A549 (cell line): ENCODE data around the gene EMID1. TPM values are rescaled to one million over a fixed set of nuclear protein-coding genes. Genes with fewer than 3 reads are reported as not detected.
"Not testable (repeated sequence)": the region's sequence is repeated elsewhere in the genome, so short reads cannot be mapped to it uniquely, and the experiment has no call there.

Source experiments
- ATAC-seq, 2 experiments: fragments of 200-7000 bp in 1 of 2; fragments of >200 bp in 1 of 2; cut with Nextera tagmentation in 1 of 2; cut with Tn5 transposase in 1 of 2; 3 replicates each; pipeline versions ENCODE4 v1.8.0 to v1.9.1; 2018 to 2020; ENCODE audit warnings: mild to moderate bottlenecking in 1 of 2, moderate library complexity in 1 of 2
- CTCF ChIA-PET: fragments of 300-600 bp; sonication (Branson Sonifier 250); formaldehyde crosslinking; extraction: SDS; loops from one replicate; lab custom pipeline; 2021; ENCODE audit warnings: antibody characterized with exemption, inconsistent platforms; lab: Yijun Ruan, JAX
- POLR2A ChIA-PET: fragments of 350-600 bp; formaldehyde crosslinking; extraction: SDS; loops from one replicate; lab custom pipeline; 2021; ENCODE audit warnings: antibody characterized with exemption, inconsistent platforms; lab: Yijun Ruan, JAX
- DNase-seq, 2 experiments: peaks; one replicate each; pipeline versions ENCODE4 v3.0.0 to v3.0.0-alpha.2; 2011 to 2016; ENCODE audit warnings: low read depth in 1 of 2, low spot score in 1 of 2
- FAIRE-seq: peaks from 2 replicates; lab custom pipeline; 2011; peaks lifted over from hg19 to GRCh38; lab: Jason Lieb, UNC
- H3K27ac ChIP-seq, 2 experiments: fragments of >200 bp; sonication (Bioruptor Twin); formaldehyde crosslinking; 3 replicates each; pipeline ENCODE4 v1.5.1; 2016 to 2017
- H3K4me1 ChIP-seq: fragments of >200 bp; sonication (Bioruptor Twin); formaldehyde crosslinking; 3 replicates; pipeline ENCODE4 v1.6.1; 2016
- H3K4me2 ChIP-seq: fragments of >200 bp; sonication (Bioruptor Twin); formaldehyde crosslinking; 3 replicates; pipeline ENCODE4 v1.6.1; 2016
- H3K4me3 ChIP-seq: fragments of >200 bp; sonication (Bioruptor Twin); formaldehyde crosslinking; 3 replicates; pipeline ENCODE4 v1.5.1; 2016
- H3K9me3 ChIP-seq: fragments of >200 bp; sonication (Bioruptor Twin); formaldehyde crosslinking; 3 replicates; pipeline ENCODE4 v1.6.1; 2016
- CBX2 ChIP-seq: fragments of 200-600 bp; sonication (generic); IDR thresholded peaks from 2 replicates; pipeline ENCODE4 v1.6.1; 2016; ENCODE audit warnings: low read depth, mild to moderate bottlenecking, borderline replicate concordance
- CEBPB ChIP-seq, 2 experiments: fragments of >200 bp in 1 of 2; sonication (Bioruptor Twin) in 1 of 2; formaldehyde crosslinking in 1 of 2; IDR thresholded peaks; 2 replicates each; pipeline ENCODE4 v1.6.1; 2012 to 2016
- CHD2 ChIP-seq: fragments of 150-350 bp; IDR thresholded peaks from 2 replicates; pipeline ENCODE4 v1.6.1; 2014; ENCODE audit warnings: low read length; ENCODE audit not compliant: partially characterized antibody
- CTCF ChIP-seq: fragments of >200 bp; sonication (Bioruptor Twin); formaldehyde crosslinking; IDR thresholded peaks from 3 replicates; pipeline ENCODE4 v1.5.1; 2016
- E2F6 ChIP-seq: IDR thresholded peaks from 2 replicates; pipeline ENCODE4 v1.6.1; 2012; ENCODE audit warnings: low read depth, borderline replicate concordance
- ESRRA ChIP-seq: fragments of 150-350 bp; IDR thresholded peaks from 2 replicates; pipeline ENCODE4 v1.6.1; 2014; ENCODE audit warnings: mild to moderate bottlenecking, low read length, borderline replicate concordance
- FOSB ChIP-seq: fragments of 250-450 bp; sonication (Bioruptor Pico); IDR thresholded peaks from 2 replicates; pipeline ENCODE4 v1.5.0; 2020; ENCODE audit warnings: mild to moderate bottlenecking, moderate library complexity
- FOXS1 ChIP-seq: fragments of 250-450 bp; sonication (Bioruptor Pico); IDR thresholded peaks from 2 replicates; pipeline ENCODE4 v1.5.0; 2020; ENCODE audit warnings: mild to moderate bottlenecking, moderate library complexity
- HMGXB4 ChIP-seq: fragments of 250-450 bp; sonication (Bioruptor Pico); IDR thresholded peaks from 2 replicates; pipeline ENCODE4 v1.5.0; 2021; ENCODE audit warnings: mild to moderate bottlenecking, moderate library complexity, borderline replicate concordance
- HOXA7 ChIP-seq: fragments of 250-450 bp; sonication (Bioruptor Pico); IDR thresholded peaks from 2 replicates; pipeline ENCODE4 v1.5.0; 2020; ENCODE audit warnings: mild to moderate bottlenecking, moderate library complexity
- MAX ChIP-seq: IDR thresholded peaks from 2 replicates; pipeline ENCODE4 v1.6.1; 2012
- MYC ChIP-seq: IDR thresholded peaks from 2 replicates; pipeline ENCODE4 v1.6.1; 2012; ENCODE audit warnings: mild to moderate bottlenecking, inconsistent platforms, low read length, improper control_type of control experiment, borderline replicate concordance
- POLR2A ChIP-seq: IDR thresholded peaks from 2 replicates; pipeline ENCODE4 v1.6.1; 2012; ENCODE audit warnings: mild to moderate bottlenecking, low read length
- POLR2AphosphoS2 ChIP-seq: conservative IDR thresholded peaks from 2 replicates; pipeline ENCODE4 v1.6.1; 2012; ENCODE audit warnings: low read length, improper control_type of control experiment, inconsistent platforms
- RFX5 ChIP-seq: fragments of 450-650 bp; IDR thresholded peaks from 2 replicates; pipeline ENCODE4 v1.7.1; 2014; ENCODE audit warnings: antibody characterized with exemption, mild to moderate bottlenecking, moderate library complexity
- USF2 ChIP-seq: fragments of 450-650 bp; IDR thresholded peaks from 2 replicates; pipeline ENCODE4 v1.6.1; 2014; ENCODE audit warnings: antibody characterized with exemption
- ZC3H11A ChIP-seq: fragments of 450-650 bp; IDR thresholded peaks from 2 replicates; pipeline ENCODE4 v1.6.1; 2014; ENCODE audit warnings: antibody characterized with exemption, mild to moderate bottlenecking
- ZFP36 ChIP-seq: fragments of 450-650 bp; IDR thresholded peaks from 2 replicates; pipeline ENCODE4 v1.6.1; 2014; ENCODE audit warnings: borderline replicate concordance; ENCODE audit not compliant: partially characterized antibody
- ZSCAN20 ChIP-seq: fragments of 250-450 bp; sonication (Bioruptor Pico); IDR thresholded peaks from 2 replicates; pipeline ENCODE4 v1.8.0; 2022; ENCODE audit warnings: mild to moderate bottlenecking, moderate library complexity
- WGBS: methylation state at CpG from one replicate; pipeline ENCODE4 v1.1.6; 2017; ENCODE audit errors: missing lambda C conversion rate; 5-methylcytosine and 5-hydroxymethylcytosine counted together
- polyA plus RNA-seq, 4 experiments: library from polyadenylated mRNA; depleted of rRNA in 3 of 4; stranded (reverse); fragments of >200 nt; fragmentation: RNase III in 1 of 4; extraction: RNeasy Plus Mini Kit Qiagen cat#74134 plus additional on column Dnase treatment in 1 of 4; gene quantifications; 2 replicates in 3 of 4; 3 replicates in 1 of 4; pipeline ENCODE4 v1.2.3, GENCODE V29; 2011 to 2017

EMID1 gene
- polyA plus RNA-seq, 2 of the 4 experiments (the other 2 are of a cell fraction), result 0.28 TPM

- Histone ChIP-seq H3K27ac (no peak overlapping the region), H3K4me1 (peaks cover 9% of the 10 kb centered on the region), H3K9me3 (no peaks in the 10 kb centered on the region), H3K4me2 (no peak overlapping the region)
- ATAC-seq (no peak), FAIRE-seq (no peak)
- POLR2A ChIA-PET, result no interaction called here
- TF ChIP-seq CBX2, result no peak
- TF ChIP-seq ZC3H11A, result no peak
- no peak for TF ChIP-seq RFX5
- TF ChIP-seq FOSB, result no peak
- TF ChIP-seq HMGXB4 (CRISPR knock-in tag), result no peak
- TF ChIP-seq E2F6, result no peak
- TF ChIP-seq MAX, result no peak
- no peak for TF ChIP-seq ZSCAN20 (CRISPR knock-in tag)
- TF ChIP-seq HOXA7 (CRISPR knock-in tag), result no peak
- TF ChIP-seq MYC, result no peak
- no peak for TF ChIP-seq POLR2A
- no peak for TF ChIP-seq FOXS1 (CRISPR knock-in tag)
- no peak for TF ChIP-seq ESRRA
- TF ChIP-seq CEBPB (IDR thresholded peaks at IDR 0.05), result no peak
- no peak for TF ChIP-seq USF2
- no peak for TF ChIP-seq CTCF
- TF ChIP-seq CHD2, result no peak
- TF ChIP-seq, all 56 proteins: peak for 0
- DNase-seq, result no peak
- WGBS, result 88% methylated on average over 7 of the region's 13 CpGs
- H3K4me3 ChIP-seq, result no peak overlapping the region
- CTCF ChIA-PET, result interaction anchor here (0.7 to 3.7 kb wide), 6 partner anchors 8 to 141 kb away, joined by 3 to 15 read pairs (median 4); partner anchors contain the start of gene EMID1
Observed at GRCh38 chr22:29217827-29218757, 12.4 kb downstream of the EMID1 start.

- CTCF ChIA-PET, result interaction anchor here (0.7 to 3.7 kb wide), 5 partner anchors 9 to 140 kb away, joined by 3 to 15 read pairs (median 4); partner anchors contain the start of gene EMID1
- Histone ChIP-seq H3K27ac (no peak overlapping the region), H3K9me3 (no peaks in the 10 kb centered on the region)
- no peak for DNase-seq
- TF ChIP-seq POLR2AphosphoS2 (no peak), ZFP36 (peak; percentile 31)
- TF ChIP-seq, all 56 proteins: peak for 1
- FAIRE-seq (no peak), ATAC-seq (no peak)
- Histone ChIP-seq H3K4me3 (no peak overlapping the region), H3K4me2 (no peak overlapping the region), H3K4me1 (peaks cover 9% of the 10 kb centered on the region)
- POLR2A ChIA-PET, result no interaction called here
- 82% methylated on average over 8 of the region's 11 CpGs for WGBS
Observed at GRCh38 chr22:29218758-29219408, 13.2 kb downstream of the EMID1 start.

- POLR2A ChIA-PET, H3K4me3 ChIP-seq, ATAC-seq, H3K4me2 ChIP-seq, H3K4me1 ChIP-seq, DNase-seq, H3K9me3 ChIP-seq, FAIRE-seq, H3K27ac ChIP-seq: not testable (repeated sequence)
- CTCF ChIA-PET, result interaction anchor here (1.3 to 3.7 kb wide), 2 partner anchors 14 to 26 kb away, joined by 5 to 15 read pairs; partner anchors contain the start of gene EMID1
- 60% methylated on average over 2 of the region's 2 CpGs for WGBS
Observed at GRCh38 chr22:29219409-29219782, 13.7 kb downstream of the EMID1 start.
